CD4-positive, alpha-beta T cell (primary cell): ENCODE results near the gene HIP1. TPM values are rescaled to one million over a fixed set of nuclear protein-coding genes. Genes with fewer than 3 reads are reported as not detected.

ENCODE experiments used
- ATAC-seq: fragments of 200-7000 bp; cut with Tn5 transposase; one replicate; pipeline ENCODE4 v1.10.0; 2022; ENCODE audit warnings: mild to moderate bottlenecking; ENCODE audit not compliant: poor library complexity
- CTCF ChIA-PET: fragments of 350-600 bp; sonication (Branson Sonifier 250); formaldehyde crosslinking; loops from one replicate; lab custom pipeline; 2021; ENCODE audit warnings: antibody characterized with exemption, inconsistent platforms; lab: Charles Lee
- POLR2A ChIA-PET: fragments of 350-600 bp; sonication (Branson Sonifier 250); formaldehyde crosslinking; loops from one replicate; lab custom pipeline; 2021; ENCODE audit warnings: antibody characterized with exemption, inconsistent platforms; lab: Charles Lee
- DNase-seq, 14 experiments: peaks; one replicate each; pipeline ENCODE4 v3.0.0-alpha.2; 2013 to 2020; ENCODE audit warnings: mixed read lengths in 2 of 14
- H3K27ac ChIP-seq, 2 donors: one replicate each; pipeline versions ENCODE4 v1.5.1 to v1.7.0; 2013; ENCODE audit warnings: low read length in 2 of 2, low read depth in 1 of 2, mild to moderate bottlenecking in 1 of 2
- H3K27me3 ChIP-seq, 2 experiments: 1 replicate in 1 of 2; 2 replicates in 1 of 2; pipeline versions ENCODE4 v1.6.1 to v1.7.0; 2013; ENCODE audit warnings: low read length in 2 of 2, control low read depth in 1 of 2, mild to moderate bottlenecking in 1 of 2, moderate library complexity in 1 of 2; ENCODE audit not compliant: insufficient read depth in 2 of 2, control insufficient read depth in 1 of 2
- H3K36me3 ChIP-seq: one replicate; pipeline ENCODE4 v1.6.1; 2013; ENCODE audit warnings: low read length, control low read depth; ENCODE audit not compliant: insufficient read depth
- H3K4me1 ChIP-seq: one replicate; pipeline ENCODE4 v1.6.1; 2013; ENCODE audit warnings: low read length, control low read depth; ENCODE audit not compliant: insufficient read depth
- H3K4me3 ChIP-seq: one replicate; pipeline ENCODE4 v1.5.1; 2013; ENCODE audit warnings: mild to moderate bottlenecking, low read length, moderate library complexity
- H3K9me3 ChIP-seq, 2 experiments: 1 replicate in 1 of 2; 2 replicates in 1 of 2; pipeline versions ENCODE4 v1.6.1 to v1.7.0; 2013; ENCODE audit warnings: low read length in 2 of 2, mild to moderate bottlenecking in 2 of 2, control low read depth in 1 of 2, moderate library complexity in 1 of 2; ENCODE audit not compliant: control insufficient read depth in 1 of 2, insufficient read depth in 1 of 2
- H3K27ac Mint-ChIP-seq: one replicate; pipeline ENCODE4 v1.8.0; 2020; ENCODE audit warnings: mixed read lengths
- H3K27me3 Mint-ChIP-seq: one replicate; pipeline ENCODE4 v1.8.0; 2021; ENCODE audit warnings: mixed read lengths
- H3K36me3 Mint-ChIP-seq: one replicate; pipeline ENCODE4 v1.8.0; 2021; ENCODE audit warnings: low read depth, mixed read lengths
- H3K4me1 Mint-ChIP-seq: one replicate; pipeline ENCODE4 v1.8.0; 2021; ENCODE audit warnings: low read depth, mixed read lengths
- H3K4me3 Mint-ChIP-seq: one replicate; pipeline ENCODE4 v1.8.0; 2020; ENCODE audit warnings: mild to moderate bottlenecking, mixed read lengths
- H3K9me3 Mint-ChIP-seq: one replicate; pipeline ENCODE4 v1.8.0; 2020; ENCODE audit warnings: mixed read lengths
- intact Hi-C, 2 experiments: fragments of 100-400 bp; cut with DNase I in 1 of 2; cut with micrococcal nuclease in 1 of 2; formaldehyde crosslinking; loops; one replicate each; pipeline versions ENCODE4 v1.15.1 to v1.9.0; 2023 to 2025; cut with DNase I, micrococcal nuclease
- total RNA-seq, 174 experiments: library from RNA in 2 of 174; stranded (reverse) in 2 of 174; gene quantifications; one replicate each; pipeline ENCODE4 v1.2.3 and lab custom pipeline; 2021 to 2026
- TF ChIP-seq, protein P1 (sequence below): fragments of 200-600 bp; IDR thresholded peaks from one replicate; pipeline ENCODE4 v1.8.0; 2022; ENCODE audit warnings: antibody characterized with exemption, mild to moderate bottlenecking

HIP1 gene
- total RNA-seq, 2 experiments from 2014 or later, result 1.5 to 1.7 TPM

DNA sequence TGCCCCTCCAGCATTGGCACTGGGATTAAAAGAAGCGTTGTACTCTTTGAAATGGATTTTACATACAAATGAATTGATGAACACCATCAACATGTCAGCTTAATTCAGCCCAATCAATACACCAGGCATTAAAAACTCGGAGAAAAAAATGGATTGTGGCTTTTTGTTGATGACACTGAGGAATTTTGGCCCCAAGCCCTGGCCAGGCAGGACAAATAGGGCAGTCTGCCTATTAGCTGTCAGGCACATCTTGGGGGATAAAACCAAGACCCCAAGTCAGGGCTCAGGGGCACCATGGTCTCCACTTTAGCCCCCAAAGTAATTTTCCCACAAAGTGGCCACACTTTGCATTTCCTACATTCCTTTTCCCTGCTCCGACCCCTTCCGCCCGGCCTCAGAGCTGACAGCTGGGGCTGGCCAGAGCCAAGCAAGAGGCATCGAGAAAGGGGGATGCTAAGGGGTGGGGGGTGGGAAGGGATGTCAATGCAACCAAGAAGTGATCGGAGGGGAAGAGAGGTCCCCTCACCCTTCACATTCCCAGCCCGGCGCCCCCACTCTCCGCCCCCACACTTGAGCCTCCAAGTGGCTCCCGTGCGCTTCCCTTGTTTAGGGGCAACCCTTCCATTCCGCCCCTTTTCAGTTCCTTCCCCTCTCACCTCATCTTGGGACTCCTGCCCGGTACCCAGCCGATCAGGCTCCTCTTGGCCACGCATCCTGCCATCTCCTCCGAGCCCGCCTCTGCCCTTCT lies 711 bp downstream of the HIP1 start:
- intact Hi-C loops, result loop anchor here in 1 of 2 experiments (2.0 to 5.0 kb wide), 3 partner anchors 175 to 654 kb away; no protein-coding TSS in a partner anchor
- Mint-ChIP-seq H3K27ac (peak overlapping the region; percentile 59), H3K9me3 (no peaks in the 10 kb centered on the region), H3K4me1 (peaks cover 16% of the 10 kb centered on the region), H3K36me3 (peaks cover 4% of the 10 kb centered on the region), H3K4me3 (peak overlapping the region; percentile 92), H3K27me3 (peaks cover 4% of the 10 kb centered on the region)
- no peak for ATAC-seq
- Histone ChIP-seq H3K27me3 (no peaks in the 10 kb centered on the region), H3K36me3 (no peaks in the 10 kb centered on the region), H3K27ac (peak overlapping the region; percentile 29 to 53), H3K4me1 (peaks cover 21% of the 10 kb centered on the region), H3K4me3 (peak overlapping the region; percentile 82), H3K9me3 (no peaks in the 10 kb centered on the region)
- ChIA-PET CTCF (no interaction called here), POLR2A (interaction anchor here (1.4 kb wide), 1 partner anchor 10 kb away, joined by 4 read pairs; no protein-coding TSS in a partner anchor)
- peak in 3 of 14 experiments; percentile 6 to 37 (median 29) for DNase-seq
- TF ChIP-seq, protein P1, sequence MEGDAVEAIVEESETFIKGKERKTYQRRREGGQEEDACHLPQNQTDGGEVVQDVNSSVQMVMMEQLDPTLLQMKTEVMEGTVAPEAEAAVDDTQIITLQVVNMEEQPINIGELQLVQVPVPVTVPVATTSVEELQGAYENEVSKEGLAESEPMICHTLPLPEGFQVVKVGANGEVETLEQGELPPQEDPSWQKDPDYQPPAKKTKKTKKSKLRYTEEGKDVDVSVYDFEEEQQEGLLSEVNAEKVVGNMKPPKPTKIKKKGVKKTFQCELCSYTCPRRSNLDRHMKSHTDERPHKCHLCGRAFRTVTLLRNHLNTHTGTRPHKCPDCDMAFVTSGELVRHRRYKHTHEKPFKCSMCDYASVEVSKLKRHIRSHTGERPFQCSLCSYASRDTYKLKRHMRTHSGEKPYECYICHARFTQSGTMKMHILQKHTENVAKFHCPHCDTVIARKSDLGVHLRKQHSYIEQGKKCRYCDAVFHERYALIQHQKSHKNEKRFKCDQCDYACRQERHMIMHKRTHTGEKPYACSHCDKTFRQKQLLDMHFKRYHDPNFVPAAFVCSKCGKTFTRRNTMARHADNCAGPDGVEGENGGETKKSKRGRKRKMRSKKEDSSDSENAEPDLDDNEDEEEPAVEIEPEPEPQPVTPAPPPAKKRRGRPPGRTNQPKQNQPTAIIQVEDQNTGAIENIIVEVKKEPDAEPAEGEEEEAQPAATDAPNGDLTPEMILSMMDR, result no peak

DNA sequence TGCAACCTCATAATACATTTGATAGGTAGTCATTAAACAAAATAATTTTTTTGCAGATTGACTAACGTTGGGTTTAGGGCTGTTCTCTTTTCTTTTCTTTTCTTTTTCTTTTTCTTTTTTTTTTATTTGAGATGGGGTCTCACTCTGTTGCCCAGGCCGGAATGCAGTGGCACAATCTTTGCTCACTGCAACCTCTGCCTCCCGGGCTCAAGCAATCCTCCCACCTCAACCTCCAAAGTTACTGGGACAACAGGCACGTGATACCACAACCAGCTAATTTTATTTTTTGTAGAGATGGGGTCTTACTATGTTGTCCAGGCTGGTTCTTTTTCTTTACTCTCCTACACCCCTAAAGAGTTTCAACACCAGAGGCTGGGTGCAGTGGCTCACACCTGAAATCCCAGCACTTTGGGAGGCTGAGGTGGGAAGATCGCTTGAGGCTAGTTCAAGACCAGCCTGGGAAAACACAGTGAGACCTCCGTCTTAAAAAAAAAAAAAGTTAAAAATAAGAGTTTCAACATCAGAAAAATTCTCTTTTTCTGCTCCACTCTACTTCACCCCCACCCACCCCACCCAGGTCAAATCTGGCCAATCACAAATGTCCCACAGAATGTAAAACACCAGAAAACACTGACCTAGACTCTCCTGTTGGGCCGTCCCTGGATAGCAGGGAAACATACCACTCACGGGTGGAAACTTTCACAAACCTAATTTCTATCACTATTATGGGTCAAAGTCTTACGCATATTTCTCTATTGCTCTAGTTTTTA lies 3.0 kb downstream of the HIP1 start:
- intact Hi-C loops, result loop anchor here in 1 of 2 experiments (5.0 kb wide), 2 partner anchors 208 to 657 kb away; no protein-coding TSS in a partner anchor
- Mint-ChIP-seq H3K4me1 (peaks cover 12% of the 10 kb centered on the region), H3K27me3 (peaks cover 4% of the 10 kb centered on the region), H3K36me3 (peaks cover 4% of the 10 kb centered on the region), H3K27ac (no peak overlapping the region), H3K9me3 (no peaks in the 10 kb centered on the region), H3K4me3 (no peak overlapping the region)
- no peak overlapping the region for H3K4me3 ChIP-seq
- no peaks in the 10 kb centered on the region for H3K27me3 ChIP-seq
- no peak for DNase-seq
- H3K36me3 ChIP-seq, result no peaks in the 10 kb centered on the region
- H3K27ac ChIP-seq, result no peak overlapping the region
- no peaks in the 10 kb centered on the region for H3K9me3 ChIP-seq
- ChIA-PET CTCF (no interaction called here), POLR2A (no interaction called here)
- peaks cover 19% of the 10 kb centered on the region for H3K4me1 ChIP-seq
- ATAC-seq, result no peak
- TF ChIP-seq, protein P1, result no peak

DNA sequence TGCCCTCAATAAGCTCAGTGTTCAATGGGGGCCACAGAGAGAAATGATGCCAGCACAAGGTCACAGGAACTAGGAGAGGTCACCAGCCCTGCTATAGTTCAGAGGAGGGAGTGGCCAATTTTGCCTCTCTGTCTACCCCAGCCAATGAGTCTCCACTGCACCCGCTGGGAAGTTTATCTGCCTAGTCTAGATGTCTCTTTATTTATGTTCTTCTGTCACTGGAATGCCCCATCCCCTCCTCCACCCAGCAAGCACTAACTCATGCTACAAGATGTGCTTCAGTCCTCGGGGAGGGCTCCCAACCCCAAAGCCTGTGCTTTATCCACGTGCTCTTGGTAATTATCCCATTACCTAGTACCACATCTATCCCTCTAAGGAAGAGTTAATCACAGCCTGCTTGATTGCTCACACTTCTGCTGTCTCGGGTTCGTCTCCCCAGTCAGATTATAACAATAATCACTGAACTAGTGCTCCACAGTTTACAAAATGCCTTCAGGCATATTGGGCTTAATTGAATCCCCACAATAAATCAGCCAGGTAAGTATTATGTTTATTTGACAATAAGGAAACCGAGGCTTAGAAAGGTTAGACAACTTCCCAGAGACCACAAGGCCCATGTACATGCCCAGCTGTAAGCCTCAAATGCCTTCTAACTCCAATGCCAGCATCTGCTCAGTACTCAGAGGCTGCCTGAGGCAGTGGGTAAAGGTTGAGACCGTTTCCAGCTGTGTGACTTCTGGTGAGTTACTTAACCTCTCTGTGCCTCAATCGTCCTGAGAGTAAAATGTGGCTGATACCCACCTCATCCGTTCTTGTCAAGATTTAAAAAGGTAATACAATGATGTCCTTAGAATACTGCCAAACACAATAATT lies 3.9 kb downstream of the HIP1 start:
- ChIA-PET POLR2A (no interaction called here), CTCF (no interaction called here)
- H3K4me3 Mint-ChIP-seq, result peak overlapping the region; percentile 2
- H3K36me3 Mint-ChIP-seq, result peaks cover 4% of the 10 kb centered on the region
- no peak for ATAC-seq
- H3K4me1 Mint-ChIP-seq, result peaks cover 13% of the 10 kb centered on the region
- H3K27me3 Mint-ChIP-seq, result peaks cover 4% of the 10 kb centered on the region
- H3K27ac Mint-ChIP-seq, result no peak overlapping the region
- peaks cover 18% of the 10 kb centered on the region for H3K4me1 ChIP-seq
- no peaks in the 10 kb centered on the region for H3K27me3 ChIP-seq
- no peak for DNase-seq
- TF ChIP-seq, protein P1, result no peak
- H3K9me3 ChIP-seq, result no peaks in the 10 kb centered on the region
- intact Hi-C loops, result loop anchor here in 1 of 2 experiments (5.0 kb wide), 2 partner anchors 208 to 657 kb away; no protein-coding TSS in a partner anchor
- H3K36me3 ChIP-seq, result no peaks in the 10 kb centered on the region
- H3K4me3 ChIP-seq, result no peak overlapping the region
- H3K27ac ChIP-seq, result no peak overlapping the region
- H3K9me3 Mint-ChIP-seq, result no peaks in the 10 kb centered on the region
